Activated T-helper 17 cell treated with anti-CD3 and anti-CD28 coated beads, Interleukin-2, amount 50 U/mL, for 72 hours (primary cell): ENCODE results near the gene MDN1. TPM values are rescaled to one million over a fixed set of nuclear protein-coding genes. Genes with fewer than 3 reads are reported as not detected.

Experiments
- ATAC-seq: fragments of 150-1000 bp; cut with Tn5 transposase; replicated peaks from 2 replicates; pipeline ENCODE4 v1.10.0; 2021; ENCODE audit warnings: mild to moderate bottlenecking, moderate library complexity
- H3K27ac Mint-ChIP-seq: one replicate; pipeline ENCODE4 v1.8.0; 2022; ENCODE audit warnings: mixed read lengths
- H3K27me3 Mint-ChIP-seq: one replicate; pipeline ENCODE4 v1.8.0; 2022; ENCODE audit warnings: mixed read lengths
- H3K36me3 Mint-ChIP-seq: one replicate; pipeline ENCODE4 v1.8.0; 2022; ENCODE audit warnings: low read depth, mild to moderate bottlenecking, mixed read lengths
- H3K4me1 Mint-ChIP-seq: one replicate; pipeline ENCODE4 v1.8.0; 2022; ENCODE audit warnings: mixed read lengths
- H3K4me3 Mint-ChIP-seq: one replicate; pipeline ENCODE4 v1.8.0; 2022; ENCODE audit warnings: mild to moderate bottlenecking, mixed read lengths
- H3K9me3 Mint-ChIP-seq: one replicate; pipeline ENCODE4 v1.8.0; 2022; ENCODE audit warnings: mixed read lengths
- total RNA-seq, 2 donors: library from RNA; stranded (reverse); gene quantifications; one replicate each; pipeline ENCODE4 v1.2.3, GENCODE V29; 2022

The MDN1 gene
- total RNA-seq, 2 donors from 2014 or later, result 54.0 to 66.6 TPM

- Mint-ChIP-seq H3K4me3 (no peak overlapping the region), H3K27me3 (no peaks in the 10 kb centered on the region), H3K36me3 (no peaks in the 10 kb centered on the region), H3K4me1 (no peaks in the 10 kb centered on the region), H3K27ac (no peak overlapping the region), H3K9me3 (no peaks in the 10 kb centered on the region)
- ATAC-seq, result no peak
These were observed 205.8 kb downstream of the MDN1 start for GRCh38 chr6:89613790-89614189.

GRCh38 chr6:89612121-89612520 lies 207.5 kb downstream of the MDN1 start:
- no peaks in the 10 kb centered on the region for H3K4me1 Mint-ChIP-seq
- H3K36me3 Mint-ChIP-seq, result no peaks in the 10 kb centered on the region
- H3K27ac Mint-ChIP-seq, result no peak overlapping the region
- H3K9me3 Mint-ChIP-seq, result no peaks in the 10 kb centered on the region
- H3K27me3 Mint-ChIP-seq, result no peaks in the 10 kb centered on the region
- ATAC-seq, result no peak
- no peak overlapping the region for H3K4me3 Mint-ChIP-seq

- H3K4me1 Mint-ChIP-seq, result no peaks in the 10 kb centered on the region
- H3K27ac Mint-ChIP-seq, result no peak overlapping the region
- H3K9me3 Mint-ChIP-seq, result no peaks in the 10 kb centered on the region
- no peak for ATAC-seq
- no peak overlapping the region for H3K4me3 Mint-ChIP-seq
- no peaks in the 10 kb centered on the region for H3K36me3 Mint-ChIP-seq
- H3K27me3 Mint-ChIP-seq, result no peaks in the 10 kb centered on the region
These were observed 207.9 kb downstream of the MDN1 start for GRCh38 chr6:89611666-89612065.

- no peaks in the 10 kb centered on the region for H3K4me1 Mint-ChIP-seq
These were observed 209.4 kb downstream of the MDN1 start for GRCh38 chr6:89610149-89610642.

GRCh38 chr6:89605861-89606260 lies 213.7 kb downstream of the MDN1 start:
- Mint-ChIP-seq H3K4me3 (no peak overlapping the region), H3K9me3 (no peaks in the 10 kb centered on the region), H3K27me3 (no peaks in the 10 kb centered on the region), H3K36me3 (no peaks in the 10 kb centered on the region), H3K27ac (no peak overlapping the region), H3K4me1 (no peaks in the 10 kb centered on the region)
- no peak for ATAC-seq

More at GRCh38 chr6:89610149-89610642, 209.4 kb downstream of the MDN1 start:
- no peaks in the 10 kb centered on the region for H3K27me3 Mint-ChIP-seq
- peak; percentile 82 for ATAC-seq
- no peak overlapping the region for H3K4me3 Mint-ChIP-seq
- no peak overlapping the region for H3K27ac Mint-ChIP-seq
- H3K9me3 Mint-ChIP-seq, result no peaks in the 10 kb centered on the region
- no peaks in the 10 kb centered on the region for H3K36me3 Mint-ChIP-seq

- Mint-ChIP-seq H3K4me1 (no peaks in the 10 kb centered on the region), H3K4me3 (no peak overlapping the region), H3K36me3 (no peaks in the 10 kb centered on the region), H3K27me3 (no peaks in the 10 kb centered on the region), H3K27ac (no peak overlapping the region), H3K9me3 (no peaks in the 10 kb centered on the region)
- ATAC-seq, result no peak
These were observed 214.9 kb downstream of the MDN1 start for GRCh38 chr6:89604653-89605052.

GRCh38 chr6:89602166-89602565 lies 217.4 kb downstream of the MDN1 start:
- Mint-ChIP-seq H3K27me3 (no peaks in the 10 kb centered on the region), H3K4me3 (no peak overlapping the region)

GRCh38 chr6:89599727-89600126 lies 219.9 kb downstream of the MDN1 start:
- ATAC-seq, result no peak
- H3K27me3 Mint-ChIP-seq, result no peaks in the 10 kb centered on the region
- peaks cover 10% of the 10 kb centered on the region for H3K9me3 Mint-ChIP-seq
- no peaks in the 10 kb centered on the region for H3K36me3 Mint-ChIP-seq
- H3K4me1 Mint-ChIP-seq, result peaks cover 16% of the 10 kb centered on the region
- H3K4me3 Mint-ChIP-seq, result no peak overlapping the region
- H3K27ac Mint-ChIP-seq, result no peak overlapping the region

More at GRCh38 chr6:89602166-89602565, 217.4 kb downstream of the MDN1 start:
- no peak overlapping the region for H3K27ac Mint-ChIP-seq
- no peak for ATAC-seq
- H3K4me1 Mint-ChIP-seq, result peaks cover 3% of the 10 kb centered on the region
- H3K36me3 Mint-ChIP-seq, result no peaks in the 10 kb centered on the region
- H3K9me3 Mint-ChIP-seq, result peaks cover 5% of the 10 kb centered on the region

GRCh38 chr6:89597988-89598387 lies 221.6 kb downstream of the MDN1 start:
- H3K36me3 Mint-ChIP-seq, result no peaks in the 10 kb centered on the region
- peaks cover 10% of the 10 kb centered on the region for H3K9me3 Mint-ChIP-seq
- no peak overlapping the region for H3K27ac Mint-ChIP-seq
- peaks cover 16% of the 10 kb centered on the region for H3K4me1 Mint-ChIP-seq
- no peak for ATAC-seq
- H3K27me3 Mint-ChIP-seq, result no peaks in the 10 kb centered on the region
- H3K4me3 Mint-ChIP-seq, result no peak overlapping the region

GRCh38 chr6:89597372-89597771 lies 222.2 kb downstream of the MDN1 start:
- no peak for ATAC-seq
- no peaks in the 10 kb centered on the region for H3K36me3 Mint-ChIP-seq
- H3K4me1 Mint-ChIP-seq, result peaks cover 16% of the 10 kb centered on the region
- H3K9me3 Mint-ChIP-seq, result peaks cover 10% of the 10 kb centered on the region
- H3K27ac Mint-ChIP-seq, result no peak overlapping the region
- H3K4me3 Mint-ChIP-seq, result no peak overlapping the region
- H3K27me3 Mint-ChIP-seq, result no peaks in the 10 kb centered on the region

- Mint-ChIP-seq H3K4me1 (peaks cover 16% of the 10 kb centered on the region), H3K9me3 (peaks cover 10% of the 10 kb centered on the region), H3K4me3 (peak overlapping the region; percentile 49), H3K27ac (peak overlapping the region; percentile 95), H3K27me3 (no peaks in the 10 kb centered on the region), H3K36me3 (no peaks in the 10 kb centered on the region)
- peak; percentile 63 for ATAC-seq
These were observed 223.1 kb downstream of the MDN1 start for GRCh38 chr6:89596484-89596883.

- H3K4me1 Mint-ChIP-seq, result peaks cover 16% of the 10 kb centered on the region
- peak overlapping the region; percentile 95 for H3K27ac Mint-ChIP-seq
- H3K4me3 Mint-ChIP-seq, result peak overlapping the region; percentile 49
- no peaks in the 10 kb centered on the region for H3K36me3 Mint-ChIP-seq
- H3K27me3 Mint-ChIP-seq, result no peaks in the 10 kb centered on the region
- peaks cover 10% of the 10 kb centered on the region for H3K9me3 Mint-ChIP-seq
- peak; percentile 85 for ATAC-seq
These were observed 223.5 kb downstream of the MDN1 start for GRCh38 chr6:89596056-89596455.

Other genes with a start within 250 kb of the MDN1 start
- gene LYRM2, start 181.0 kb downstream of the MDN1 start, total RNA-seq, result 10 to 100 TPM; 22.5 to 30.7 TPM
- gene CASP8AP2, start 10.1 kb upstream of the MDN1 start, total RNA-seq, result 10 to 100 TPM; 20.4 to 25.6 TPM
- not detected for gene GJA10, start 74.7 kb upstream of the MDN1 start, total RNA-seq